OCI-LY3 (cell line): ENCODE data around the gene UBE2K.

ENCODE experiments used
- EZH2phosphoT487 ChIP-seq: fragments of 200-600 bp; shearing (Covaris generic); IDR thresholded peaks from 2 replicates; pipeline ENCODE4 v1.6.1; 2018; ENCODE audit warnings: antibody characterized with exemption, mixed run types, low read depth
- TF ChIP-seq, protein P1 (sequence below): fragments of 200-600, 300-600 bp; sonication (generic); IDR thresholded peaks from 2 replicates; pipeline ENCODE4 v1.5.1; 2014; ENCODE audit warnings: antibody characterized with exemption, low read length, low read depth

DNA sequence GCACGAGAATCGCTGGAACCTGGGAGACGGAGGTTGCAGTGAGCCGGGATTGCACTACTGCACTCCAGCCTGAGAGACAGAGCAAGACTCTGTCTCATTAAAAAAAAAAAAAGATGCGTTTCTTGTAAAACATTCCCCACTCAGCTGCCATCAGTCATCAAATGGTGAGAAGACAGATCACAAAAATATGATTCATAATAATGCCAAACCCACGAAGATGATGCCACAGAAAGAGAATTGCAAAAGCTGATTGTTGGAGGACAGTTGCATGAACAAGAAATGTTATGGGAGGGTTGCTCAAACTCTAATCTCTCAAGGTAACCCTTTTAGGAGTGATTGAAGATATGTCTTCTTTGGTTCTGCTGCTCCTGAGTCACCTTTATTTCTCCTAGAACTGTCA, 37.9 kb upstream of the UBE2K start:
- TF ChIP-seq, protein P1, sequence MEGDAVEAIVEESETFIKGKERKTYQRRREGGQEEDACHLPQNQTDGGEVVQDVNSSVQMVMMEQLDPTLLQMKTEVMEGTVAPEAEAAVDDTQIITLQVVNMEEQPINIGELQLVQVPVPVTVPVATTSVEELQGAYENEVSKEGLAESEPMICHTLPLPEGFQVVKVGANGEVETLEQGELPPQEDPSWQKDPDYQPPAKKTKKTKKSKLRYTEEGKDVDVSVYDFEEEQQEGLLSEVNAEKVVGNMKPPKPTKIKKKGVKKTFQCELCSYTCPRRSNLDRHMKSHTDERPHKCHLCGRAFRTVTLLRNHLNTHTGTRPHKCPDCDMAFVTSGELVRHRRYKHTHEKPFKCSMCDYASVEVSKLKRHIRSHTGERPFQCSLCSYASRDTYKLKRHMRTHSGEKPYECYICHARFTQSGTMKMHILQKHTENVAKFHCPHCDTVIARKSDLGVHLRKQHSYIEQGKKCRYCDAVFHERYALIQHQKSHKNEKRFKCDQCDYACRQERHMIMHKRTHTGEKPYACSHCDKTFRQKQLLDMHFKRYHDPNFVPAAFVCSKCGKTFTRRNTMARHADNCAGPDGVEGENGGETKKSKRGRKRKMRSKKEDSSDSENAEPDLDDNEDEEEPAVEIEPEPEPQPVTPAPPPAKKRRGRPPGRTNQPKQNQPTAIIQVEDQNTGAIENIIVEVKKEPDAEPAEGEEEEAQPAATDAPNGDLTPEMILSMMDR, result no peak
- TF ChIP-seq EZH2phosphoT487, result no peak
